GM18517 (cell line): ENCODE data around the gene CMSS1.
"Not testable (repeated sequence)": the region's sequence is repeated elsewhere in the genome, so short reads cannot be mapped to it uniquely, and the experiment has no call there.

Source experiments
- ATAC-seq: cut with Tn5 transposase; IDR thresholded peaks from one replicate; pipeline ENCODE4 v1.9.1; 2021; ENCODE audit warnings: mild to moderate bottlenecking, moderate library complexity; ENCODE audit not compliant: unreplicated experiment

Gene CMSS1

DNA sequence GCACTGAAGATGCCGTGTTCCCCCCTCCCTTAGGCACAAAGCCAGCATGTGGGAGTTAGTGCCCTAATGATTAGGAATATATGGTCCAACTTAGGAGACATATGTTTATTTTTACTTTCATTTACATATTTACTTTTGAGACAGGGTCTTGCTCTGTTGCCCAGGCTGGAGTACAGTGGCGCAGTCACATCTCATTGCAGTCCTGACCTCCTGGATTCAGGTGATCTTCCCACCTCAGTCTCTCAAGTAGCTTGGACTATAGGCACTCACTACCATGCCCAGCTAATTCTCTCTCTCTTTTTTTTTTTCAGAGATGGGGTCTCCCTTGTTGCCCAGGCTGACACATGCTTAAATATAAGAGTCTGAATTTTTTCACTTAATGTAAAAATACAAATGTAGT, 391.5 kb downstream of the CMSS1 start:
- no peak for ATAC-seq

GRCh38 chr3:100209948-100210771, 392.5 kb downstream of the CMSS1 start:
- peak; percentile 97 for ATAC-seq

DNA sequence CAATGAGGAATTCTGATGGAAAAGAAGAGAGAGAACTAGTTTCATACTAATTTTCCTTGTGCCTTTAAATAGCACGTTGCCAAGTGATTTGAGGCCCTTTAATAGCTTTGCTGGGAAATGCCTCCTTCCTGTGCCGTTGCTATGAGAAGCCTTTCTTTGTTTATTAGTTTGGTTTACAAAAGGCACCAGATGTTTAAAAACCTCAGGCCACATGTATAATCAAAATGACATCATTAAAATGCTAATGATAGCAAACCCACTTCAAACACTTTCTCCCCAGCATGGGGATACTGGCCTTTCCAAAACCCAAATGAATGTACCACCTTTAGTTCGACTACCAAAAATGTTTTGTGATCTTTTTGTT, 393.1 kb downstream of the CMSS1 start:
- ATAC-seq, result no peak

DNA sequence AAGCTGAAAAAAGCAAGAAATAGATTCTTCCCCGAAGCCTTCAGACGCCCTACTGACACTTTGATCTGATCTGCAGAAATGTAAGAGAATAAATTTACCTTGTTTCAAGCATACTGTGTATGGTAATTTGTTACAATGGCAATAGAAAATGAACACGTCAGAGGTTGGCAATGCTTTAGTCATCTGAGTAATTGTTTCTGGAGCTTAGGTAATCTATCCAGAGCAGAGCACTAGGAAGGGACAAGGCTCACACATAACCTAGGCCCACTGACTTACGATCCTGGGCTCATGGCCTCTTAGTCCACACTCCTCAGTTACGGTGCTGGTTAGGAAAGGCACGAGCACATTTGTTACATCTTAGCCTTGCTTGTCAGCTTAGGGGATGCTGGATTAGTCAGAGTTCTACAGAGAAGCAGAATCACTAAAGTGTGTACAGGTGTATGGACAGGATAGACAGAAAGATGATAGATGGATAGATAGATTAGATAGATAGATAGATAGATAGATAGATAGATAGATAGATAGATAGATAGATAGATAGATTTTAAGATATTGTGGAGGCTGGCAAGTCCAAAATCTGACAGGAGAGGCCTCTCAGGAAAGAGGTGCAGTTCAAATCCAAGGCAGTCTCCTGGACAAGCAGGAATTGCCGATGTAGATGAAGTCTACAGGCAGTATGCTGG, 396.4 kb downstream of the CMSS1 start:
- no peak for ATAC-seq

- ATAC-seq, result no peak
Observed at GRCh38 chr3:100214574-100214964, 396.9 kb downstream of the CMSS1 start.

GRCh38 chr3:100216713-100217112, 399.1 kb downstream of the CMSS1 start:
- ATAC-seq, result no peak

DNA sequence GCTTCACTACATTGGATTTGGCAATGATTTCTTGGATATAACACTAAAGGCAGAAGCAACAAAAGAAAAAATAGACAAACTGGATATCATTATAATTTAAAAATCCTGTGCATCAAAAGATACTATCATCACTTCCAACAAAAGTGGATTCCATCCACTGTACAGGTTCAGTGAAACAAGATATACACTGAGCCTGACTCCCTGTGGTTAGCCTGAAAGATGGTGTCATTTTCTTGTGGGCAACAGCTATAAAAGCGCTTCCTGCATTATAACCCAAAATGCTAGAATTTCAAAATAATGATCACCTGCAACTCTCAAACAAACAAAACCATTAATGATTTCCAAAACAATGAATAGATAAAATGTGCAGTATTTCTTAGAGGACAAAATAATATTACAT, 403.5 kb downstream of the CMSS1 start:
- no peak for ATAC-seq

- no peak for ATAC-seq
Observed at GRCh38 chr3:100225193-100225592, 407.5 kb downstream of the CMSS1 start.

DNA sequence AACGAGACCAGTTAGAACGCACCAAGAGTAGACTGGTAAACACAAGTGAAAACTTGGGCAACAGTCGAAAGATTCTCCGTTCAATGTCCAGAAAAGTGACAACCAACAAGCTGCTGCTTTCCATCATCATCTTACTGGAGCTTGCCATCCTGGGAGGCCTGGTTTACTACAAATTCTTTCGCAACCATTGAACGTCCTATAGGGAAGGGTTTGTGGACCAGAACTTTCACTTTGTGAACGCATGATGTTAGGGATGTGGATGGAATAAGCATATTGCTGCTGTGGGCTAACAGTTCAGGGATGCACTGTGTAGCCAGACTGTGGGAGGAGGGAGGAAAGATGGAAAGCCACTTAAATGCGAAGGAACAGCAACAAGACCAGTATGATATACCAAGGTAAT, 408.2 kb downstream of the CMSS1 start:
- ATAC-seq, result no peak

DNA sequence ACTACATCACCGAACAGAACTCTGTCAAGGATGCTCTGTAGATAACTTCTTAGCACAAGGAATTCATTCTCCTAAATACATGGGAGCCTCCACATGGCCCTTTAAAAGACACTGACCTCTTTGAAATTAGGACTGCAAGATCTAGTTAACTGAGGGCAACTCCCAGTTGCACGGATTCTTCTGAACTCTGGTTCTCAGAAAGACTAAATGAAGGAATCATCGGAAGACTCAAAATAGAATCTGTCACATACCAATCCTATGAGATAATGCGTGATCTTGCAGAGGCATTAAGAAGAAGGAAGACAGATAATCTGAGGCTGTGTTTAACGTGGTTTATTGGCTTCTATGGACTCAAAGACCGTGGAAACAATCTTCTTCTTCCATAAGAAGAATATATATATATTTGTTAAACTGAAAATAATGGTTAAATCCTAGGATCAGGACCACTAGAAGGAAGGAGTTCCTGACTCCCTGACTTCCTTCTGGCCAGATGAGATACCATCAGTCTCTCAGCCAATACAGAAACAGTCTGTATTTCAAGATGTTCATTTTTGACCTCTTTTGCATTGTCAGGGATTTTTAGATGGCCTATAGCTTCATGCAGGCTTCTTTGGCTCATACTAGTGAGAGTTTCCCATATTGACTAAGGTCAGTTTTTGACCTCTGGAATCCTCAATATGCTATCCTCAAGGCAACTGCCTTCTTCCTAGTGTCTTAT, 409.2 kb downstream of the CMSS1 start:
- no peak for ATAC-seq

- ATAC-seq, result no peak
Observed at GRCh38 chr3:100227511-100227921, 409.9 kb downstream of the CMSS1 start.

DNA sequence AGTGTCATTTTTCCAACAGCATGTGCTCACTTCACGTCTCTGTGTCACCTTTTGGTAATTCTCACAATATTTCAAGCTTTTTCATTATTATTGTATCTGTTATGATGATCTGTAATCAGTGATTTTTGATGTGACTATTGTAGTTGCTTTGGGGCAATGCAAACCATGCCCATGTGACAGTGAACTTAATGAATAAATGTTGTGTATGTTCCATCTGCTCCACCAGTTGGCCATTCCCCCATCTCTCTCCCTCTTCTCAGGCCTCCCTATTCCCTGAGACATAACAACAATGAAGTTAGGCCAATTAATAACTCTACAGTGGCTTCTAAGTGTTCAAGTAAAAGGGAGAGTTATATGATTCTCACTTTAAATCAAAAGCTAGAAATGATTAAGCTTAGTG, 410.6 kb downstream of the CMSS1 start:
- no peak for ATAC-seq

DNA sequence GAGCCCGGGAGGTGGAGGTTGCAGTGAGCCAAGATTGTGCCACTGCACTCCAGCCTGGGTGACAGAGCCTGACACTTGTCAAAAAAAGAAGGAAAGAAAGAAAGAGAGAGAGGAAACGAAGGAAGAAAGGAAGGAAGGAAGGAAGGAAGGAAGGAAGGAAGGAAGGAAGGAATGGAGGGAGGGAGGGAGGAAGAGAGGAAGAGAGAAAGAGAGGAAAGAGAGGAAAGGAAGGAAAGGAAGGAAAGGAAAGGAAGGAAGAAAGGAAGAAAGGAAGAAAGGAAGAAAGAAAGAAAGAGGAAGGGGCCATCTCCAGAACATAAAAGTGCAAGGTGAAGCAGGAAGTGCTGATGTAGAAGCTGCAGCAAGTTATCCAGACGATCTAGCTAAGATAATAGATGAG, 411.5 kb downstream of the CMSS1 start:
- not testable (repeated sequence) for ATAC-seq

DNA sequence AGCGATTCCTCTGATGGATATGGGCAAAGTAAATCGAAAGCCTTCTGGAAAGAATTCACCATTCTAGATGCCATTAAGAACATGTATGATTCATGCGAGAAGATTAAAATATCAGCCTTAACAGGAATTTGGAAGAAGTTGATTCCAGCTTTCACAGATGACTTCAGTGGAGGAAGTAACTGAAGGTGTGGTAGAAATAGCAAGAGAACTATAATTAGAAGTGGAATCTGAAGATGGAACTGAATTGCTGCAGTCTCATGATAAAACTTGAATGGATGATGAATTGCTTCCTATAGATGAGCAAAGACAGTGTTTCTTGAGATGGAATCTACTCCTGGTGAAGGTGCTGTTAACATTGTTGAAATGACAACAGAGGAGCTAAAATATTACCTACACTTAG, 413.0 kb downstream of the CMSS1 start:
- ATAC-seq, result no peak
